ENCODE results near the gene CHCHD1. TPM values are rescaled to one million over a fixed set of nuclear protein-coding genes. Genes with fewer than 3 reads are reported as not detected.

The CHCHD1 gene

Small RNA genes within 50 kb of the gene (small RNA-seq; reads per million reads assigned to genes)
- gene AC022400.4 (ENCODE audit: insufficient read depth): not detected
- not detected for gene AC022400.9 (ENCODE audit: insufficient read depth)
- not detected for gene ZSWIM8-AS1 (ENCODE audit: insufficient read depth)

Measured in neuronal stem cell (in vitro differentiated cells).